Muscle of back (tissue), 13 donors: ENCODE results near the gene PNRC2. TPM values are rescaled to one million over a fixed set of nuclear protein-coding genes. Genes with fewer than 3 reads are reported as not detected.
A peak's percentile ranks its signal among the peaks of the same experiment; 100 is the strongest.

Experiments
- DNase-seq, 3 donors: peaks; one replicate each; pipeline versions ENCODE4 v3.0.0 to v3.0.0-alpha.2; 2013
- long read RNA-seq, 9 donors: transcript quantifications; one replicate each; lab custom pipeline, GENCODE V29; 2026
- polyA plus RNA-seq, 10 donors: library from polyadenylated mRNA; unstranded; fragments of 120-200 nt; gene quantifications; one replicate each; pipeline ENCODE4 v1.2.1, GENCODE V29; 2013; ENCODE audit not compliant: insufficient read length in 10 of 10

The PNRC2 gene, protein sequence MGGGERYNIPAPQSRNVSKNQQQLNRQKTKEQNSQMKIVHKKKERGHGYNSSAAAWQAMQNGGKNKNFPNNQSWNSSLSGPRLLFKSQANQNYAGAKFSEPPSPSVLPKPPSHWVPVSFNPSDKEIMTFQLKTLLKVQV
- 100 to 1,000 TPM in 7 of 10 donors, 10 to 100 TPM in 3; 96.5 to 144 (median 104) TPM for polyA plus RNA-seq
- long read RNA-seq, donor 1, transcript PNRC2-201 (3 exons, 2,416 nt), result major isoform, 59 of 94 reads
- long read RNA-seq, donor 1, partial matches to known transcripts, result 26 of 94 reads
- long read RNA-seq, donor 1, other reads (novel, unspliced or antisense), result 6 of 94 reads
- long read RNA-seq, donor 2, transcript PNRC2-201 (3 exons, 2,416 nt), result major isoform, 42 of 51 reads
- long read RNA-seq, donor 2, partial matches to known transcripts, result 5 of 51 reads
- long read RNA-seq, donor 2, other reads (novel, unspliced or antisense), result 0 of 51 reads
- long read RNA-seq, donor 3, result 0 reads
- long read RNA-seq, donor 4, transcript PNRC2-201 (3 exons, 2,416 nt), result major isoform, 72 of 78 reads
- long read RNA-seq, donor 4, transcript PNRC2-204 (2 exons, 171 nt), result minor isoform, 5 of 78 reads
- long read RNA-seq, donor 4, partial matches to known transcripts, result 0 of 78 reads
- long read RNA-seq, donor 4, other reads (novel, unspliced or antisense), result 0 of 78 reads
- long read RNA-seq, donor 5, transcript PNRC2-202 (3 exons, 814 nt), result minor isoform, 5 of 117 reads
- long read RNA-seq, donor 5, transcript PNRC2-204 (2 exons, 171 nt), result minor isoform, 7 of 117 reads
- long read RNA-seq, donor 5, transcript PNRC2-201 (3 exons, 2,416 nt), result major isoform, 105 of 117 reads
- long read RNA-seq, donor 5, partial matches to known transcripts, result 0 of 117 reads
- long read RNA-seq, donor 5, other reads (novel, unspliced or antisense), result 0 of 117 reads
- long read RNA-seq, donor 6, transcript PNRC2-202 (3 exons, 814 nt), result minor isoform, 6 of 98 reads
- long read RNA-seq, donor 6, transcript PNRC2-201 (3 exons, 2,416 nt), result major isoform, 85 of 98 reads
- long read RNA-seq, donor 6, transcript PNRC2-204 (2 exons, 171 nt), result minor isoform, 7 of 98 reads
- long read RNA-seq, donor 6, partial matches to known transcripts, result 0 of 98 reads
- long read RNA-seq, donor 6, other reads (novel, unspliced or antisense), result 0 of 98 reads
- long read RNA-seq, donor 7, transcript PNRC2-201 (3 exons, 2,416 nt), result major isoform, 59 of 63 reads
- long read RNA-seq, donor 7, partial matches to known transcripts, result 0 of 63 reads
- long read RNA-seq, donor 7, other reads (novel, unspliced or antisense), result 0 of 63 reads
- long read RNA-seq, donor 8, transcript PNRC2-201 (3 exons, 2,416 nt), result major isoform, 65 of 125 reads
- long read RNA-seq, donor 8, partial matches to known transcripts, result 38 of 125 reads
- long read RNA-seq, donor 8, other reads (novel, unspliced or antisense), result 20 of 125 reads
- long read RNA-seq, donor 9, transcript PNRC2-201 (3 exons, 2,416 nt), result major isoform, 13 of 15 reads
- long read RNA-seq, donor 9, partial matches to known transcripts, result 0 of 15 reads
- long read RNA-seq, donor 9, other reads (novel, unspliced or antisense), result 0 of 15 reads

DNA sequence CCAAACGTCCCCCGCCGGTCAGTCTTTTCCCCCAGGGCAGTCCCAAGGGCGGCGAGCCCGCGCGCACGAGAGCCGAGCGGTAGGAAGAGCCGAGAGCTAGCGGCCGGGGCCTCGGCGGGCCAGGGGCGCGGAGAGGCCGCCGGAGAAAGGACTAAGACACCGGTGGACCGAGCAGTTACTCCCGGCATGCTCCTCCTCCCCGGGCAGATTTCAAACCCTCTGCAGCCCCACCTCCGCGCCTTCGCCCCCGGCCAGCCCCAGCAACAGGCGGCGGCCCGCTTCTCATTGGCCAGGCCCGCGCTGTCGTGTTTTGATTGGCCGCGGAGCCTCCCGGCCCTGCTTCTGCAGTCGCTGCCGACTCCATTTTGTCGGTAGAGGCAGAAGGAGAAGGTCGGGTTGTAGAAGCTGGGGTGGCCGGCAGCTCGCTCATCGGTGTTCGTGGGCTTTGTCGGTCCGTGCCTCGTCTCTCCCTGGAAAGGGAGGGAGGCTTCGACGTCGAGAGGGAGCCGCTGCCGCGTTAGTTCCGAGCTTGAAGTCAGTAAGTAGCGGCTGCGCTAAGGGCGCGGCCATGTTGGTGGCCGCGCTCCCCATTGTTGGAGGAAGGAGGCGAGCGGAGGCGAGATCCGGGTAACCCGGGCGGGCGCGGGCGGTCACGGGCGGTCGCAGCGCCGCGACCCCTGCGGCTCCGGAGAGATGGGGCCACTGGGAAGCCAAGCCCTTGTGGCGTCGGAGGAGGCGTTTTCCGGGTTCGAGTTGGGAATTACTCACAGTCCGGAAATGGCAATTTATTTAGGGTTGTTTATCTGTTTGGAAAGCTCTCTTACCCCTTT lies at the start of gene PNRC2:
PNRC2 (plus strand) TSS at position 368 of the 830 bp plus-strand sequence. CDS start 1,630 bp downstream, outside the sequence.
- peak; percentile 96 to 99 (median 97) for DNase-seq

DNA sequence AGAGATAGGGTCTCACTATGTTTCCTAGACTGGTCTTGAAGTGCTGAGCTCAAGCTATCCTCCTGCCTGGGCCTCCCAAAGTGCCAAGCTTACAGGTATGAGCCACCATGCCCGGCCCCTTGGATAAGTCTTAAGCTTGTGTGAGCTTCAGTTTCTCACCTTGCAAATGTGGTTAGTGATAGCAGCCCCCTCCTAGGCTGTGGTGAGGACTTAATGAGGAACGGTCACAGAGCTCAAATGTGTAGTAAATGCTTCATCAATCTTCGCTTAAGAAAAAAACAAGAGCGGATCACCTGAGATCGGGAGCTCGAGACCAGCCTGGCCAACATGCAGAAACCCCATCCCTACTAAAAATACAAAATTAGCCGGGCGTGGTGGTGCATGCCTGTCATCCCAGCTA lies 49.5 kb upstream of the PNRC2 start:
- no peak for DNase-seq

DNA sequence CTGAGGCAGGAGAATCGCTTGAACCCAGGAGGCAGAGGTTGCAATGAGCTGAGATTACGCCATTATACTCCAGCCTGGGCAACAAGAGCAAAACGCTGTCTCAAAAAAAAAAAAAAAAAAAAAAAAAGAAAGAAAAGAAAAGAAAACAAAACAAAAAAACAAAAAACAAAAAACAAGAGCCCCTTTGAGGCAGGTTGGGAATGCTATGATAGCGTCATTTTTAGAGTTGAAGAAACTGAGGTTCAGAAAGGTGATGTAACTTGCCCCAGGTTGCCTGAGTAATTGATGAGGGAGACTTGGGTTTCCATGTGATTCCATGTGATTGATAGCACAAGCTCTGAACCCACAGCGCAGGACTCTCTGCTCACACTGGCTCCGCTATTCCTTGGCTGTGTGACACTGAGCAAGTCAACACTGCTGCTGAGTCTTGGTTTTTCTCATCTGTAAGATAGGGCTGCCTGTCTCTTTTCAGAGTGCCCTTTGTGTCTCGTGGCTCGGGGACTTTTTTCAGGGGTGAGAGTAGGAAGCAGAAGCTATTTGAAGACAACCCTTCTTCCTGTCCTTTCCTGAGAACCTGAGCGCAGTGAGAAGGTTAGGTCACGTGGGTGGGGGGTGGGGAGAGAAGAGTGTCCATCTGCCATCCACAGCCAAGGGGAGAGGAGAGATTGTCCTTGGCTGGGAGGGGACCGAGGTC lies 48.9 kb upstream of the PNRC2 start:
- DNase-seq, result no peak

- DNase-seq, result no peak
Measured at GRCh38 chr1:23911921-23912320, 47.7 kb upstream of the PNRC2 start.

DNA sequence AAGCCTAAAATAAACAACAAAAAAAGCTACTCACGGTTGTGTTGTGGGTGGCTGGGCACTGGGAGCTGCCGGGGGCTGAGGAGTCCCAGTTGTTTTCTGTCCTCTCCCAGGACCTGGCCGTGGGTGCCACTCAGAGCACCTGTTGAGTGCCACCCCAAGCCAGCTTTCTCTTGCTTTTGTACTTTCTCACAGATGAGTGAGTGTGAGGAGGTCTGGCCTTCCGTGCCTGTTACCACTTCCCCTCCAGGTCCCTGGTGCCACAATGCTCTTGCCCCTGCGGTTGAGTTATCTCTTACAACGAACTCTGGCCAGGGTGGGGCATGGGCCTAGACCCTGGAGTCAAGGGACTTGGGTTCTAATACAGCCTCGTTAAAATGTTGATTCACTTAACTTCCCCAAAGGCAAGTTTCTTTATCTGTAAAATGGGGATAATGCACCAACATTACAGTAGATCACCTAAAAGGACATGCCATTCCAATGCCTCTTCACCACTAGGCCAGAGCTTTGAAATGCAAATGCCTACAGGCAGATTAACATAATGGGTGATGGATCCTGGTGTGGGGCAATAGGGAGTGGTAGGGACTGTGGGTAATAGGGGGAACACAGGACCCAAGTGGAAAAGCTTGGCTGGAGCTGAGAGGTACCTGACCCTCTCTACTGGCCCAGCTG lies 46.3 kb upstream of the PNRC2 start, which contains the start of gene CNR2:
CNR2 (minus strand) TSS at position 151 of the 669 bp plus-strand sequence. CDS start 37,745 bp downstream, outside the sequence.
- DNase-seq, result no peak

GRCh38 chr1:23914921-23915320 lies 44.7 kb upstream of the PNRC2 start:
- no peak for DNase-seq

DNA sequence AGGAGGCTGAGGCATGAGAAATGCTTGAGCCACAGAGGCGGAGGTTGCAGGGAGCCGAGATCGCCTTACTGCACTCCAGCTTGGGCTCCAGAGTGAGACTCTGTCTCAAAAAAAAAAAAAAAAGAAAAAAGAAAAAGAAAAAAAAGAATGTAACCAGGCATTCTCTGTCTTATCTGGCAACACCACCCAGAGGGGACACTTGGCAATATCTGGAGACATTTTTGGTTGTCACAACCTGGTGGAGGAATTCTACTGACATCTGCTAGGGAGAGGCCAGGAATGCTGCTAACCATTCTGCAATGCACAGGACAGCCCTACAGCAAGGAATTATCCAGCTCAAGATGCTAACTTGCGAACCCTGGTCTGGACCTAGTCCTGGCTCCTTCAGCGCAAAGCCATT lies 44.2 kb upstream of the PNRC2 start:
- no peak for DNase-seq

GRCh38 chr1:23916209-23917131 lies 43.2 kb upstream of the PNRC2 start:
- DNase-seq, result peak; percentile 32 to 74 (median 50)

DNA sequence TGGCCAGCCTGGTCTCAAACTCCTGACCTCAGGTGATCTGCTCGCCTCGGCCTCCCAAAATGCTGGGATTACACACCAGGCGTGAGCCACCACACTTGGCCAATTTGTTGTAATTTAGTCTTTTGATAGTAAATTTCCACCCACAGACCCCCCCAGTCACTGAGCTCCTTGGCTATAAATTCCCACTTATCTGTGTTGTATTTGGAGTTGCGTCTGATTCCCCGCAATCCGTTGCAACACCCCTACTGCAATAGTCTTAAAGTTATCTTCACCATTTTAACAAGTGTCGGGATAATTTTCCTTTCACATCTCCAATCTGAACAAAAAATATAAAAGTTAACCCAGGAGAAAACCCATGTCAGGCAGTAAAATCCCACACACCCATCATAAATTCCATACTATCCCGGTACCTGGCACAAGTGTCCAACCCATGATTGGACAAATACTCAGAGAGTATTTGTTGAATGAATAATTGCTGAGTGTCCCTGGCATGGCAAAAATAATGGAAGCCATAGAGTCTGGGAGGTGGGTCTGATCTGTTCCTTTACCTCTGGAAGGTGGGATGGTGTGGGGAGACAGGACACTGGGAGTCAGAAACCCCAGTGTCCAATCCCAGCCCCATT lies 37.2 kb upstream of the PNRC2 start:
- no peak for DNase-seq

DNA sequence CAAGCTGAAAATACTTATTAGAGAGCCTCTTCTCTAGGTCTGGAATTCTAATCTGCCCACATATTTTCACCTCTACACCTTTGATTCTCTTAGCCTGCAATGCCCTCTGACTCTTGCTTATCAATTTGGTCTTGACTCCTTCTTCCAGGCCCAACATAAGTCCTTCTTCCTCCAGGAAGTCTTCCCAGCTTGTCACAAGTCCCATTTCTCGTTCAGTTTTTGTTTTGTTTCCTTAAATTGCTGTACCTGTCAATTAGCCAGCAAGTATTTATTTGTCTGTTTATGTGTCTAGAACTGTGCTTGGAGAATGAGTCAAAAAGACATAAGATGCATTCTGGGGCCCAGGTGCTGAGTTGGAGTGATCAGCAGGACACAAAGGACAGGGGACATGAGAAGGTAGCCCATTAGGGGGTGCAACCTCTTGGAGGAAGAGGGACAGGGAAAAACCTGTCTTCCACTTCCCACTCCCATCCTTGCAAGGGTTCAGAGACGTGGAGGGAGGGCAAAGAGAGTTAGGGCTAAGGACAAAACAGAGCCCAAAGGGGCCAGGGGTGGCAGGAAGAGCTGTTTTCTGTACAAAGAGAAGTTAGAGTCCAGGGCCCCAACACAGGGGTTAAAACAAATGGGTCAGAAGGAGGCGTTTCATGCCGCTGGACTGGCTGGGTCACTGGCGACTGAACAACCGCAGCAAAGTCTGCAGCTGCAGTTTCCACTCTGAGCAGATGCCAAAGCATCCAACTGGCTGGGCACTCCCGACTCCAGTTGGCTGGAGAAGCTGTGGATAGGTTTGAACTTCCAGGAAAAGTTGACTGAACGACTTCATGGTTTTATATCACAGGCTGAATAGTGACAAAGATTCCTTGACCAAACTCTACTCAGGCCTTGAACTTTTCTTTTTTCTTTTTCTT lies 35.8 kb upstream of the PNRC2 start:
- DNase-seq, result peak in 2 of 3 donors; percentile 59 to 66

GRCh38 chr1:23924601-23925000 lies 35.0 kb upstream of the PNRC2 start:
- DNase-seq, result no peak

DNA sequence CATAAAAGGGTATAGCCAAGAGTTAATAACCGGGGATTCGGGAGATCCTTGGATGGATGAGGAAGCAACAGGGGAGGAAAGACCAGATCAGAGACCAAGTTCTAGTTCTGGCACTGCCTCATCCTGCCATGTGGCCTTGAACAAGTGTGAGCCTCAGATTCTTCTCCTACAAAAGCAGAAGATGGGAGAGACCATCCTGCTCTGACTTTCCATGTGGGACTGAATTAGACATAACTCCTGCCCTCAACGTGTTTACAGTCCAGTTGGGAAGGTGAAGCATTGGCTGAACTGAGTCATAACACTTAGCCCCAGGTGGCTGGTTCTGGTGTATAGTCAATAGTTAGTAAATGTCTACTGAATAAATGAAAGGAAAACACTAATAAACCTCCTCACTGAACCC lies 34.3 kb upstream of the PNRC2 start:
- DNase-seq, result no peak

DNA sequence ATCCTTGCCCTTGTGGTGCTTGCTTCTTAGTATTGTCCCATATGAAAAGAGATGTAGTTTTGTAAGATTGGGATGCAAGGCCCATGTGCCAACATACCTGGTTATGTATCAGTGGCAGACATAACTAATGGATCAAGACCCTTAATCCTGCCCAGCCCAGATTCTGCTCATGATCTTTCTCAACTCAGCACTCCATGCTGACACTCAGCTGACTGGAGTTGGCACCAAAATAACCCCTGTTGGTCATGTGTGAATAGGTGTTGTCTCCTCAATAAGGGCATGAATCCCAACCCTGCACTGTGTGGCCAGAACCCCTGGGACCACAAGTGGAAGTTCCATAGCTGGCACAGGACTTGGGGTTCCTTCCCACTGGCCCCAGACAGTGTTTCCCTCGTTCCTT lies 32.5 kb upstream of the PNRC2 start:
- no peak for DNase-seq

- no peak for DNase-seq
Measured at GRCh38 chr1:23928789-23929188, 30.8 kb upstream of the PNRC2 start.

DNA sequence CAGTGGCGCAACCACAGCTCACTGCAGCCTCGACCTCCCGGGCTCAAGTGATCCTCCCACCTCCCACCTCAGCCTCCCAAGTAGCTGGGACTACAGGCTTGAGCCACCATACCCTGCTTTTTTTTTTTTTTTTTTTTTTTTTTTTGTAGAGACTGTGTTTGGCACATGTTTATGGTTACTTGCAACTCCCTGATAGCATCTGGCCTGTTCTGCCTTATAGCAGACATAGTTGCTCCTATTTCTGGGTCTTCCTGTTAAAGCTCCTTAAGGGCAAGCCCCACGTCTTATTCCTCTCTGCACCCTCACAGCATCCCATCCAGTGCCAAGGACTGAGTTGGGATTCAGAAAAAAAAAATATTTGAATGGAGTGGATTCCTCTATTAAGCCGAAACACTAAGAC lies 29.4 kb upstream of the PNRC2 start:
- no peak for DNase-seq

GRCh38 chr1:23930861-23931490 lies 28.7 kb upstream of the PNRC2 start:
- peak; percentile 18 to 71 (median 36) for DNase-seq
